DND-41 (cell line): Measurements from ENCODE around the gene PTGES3.

Experiments
- CTCF ChIP-seq: IDR thresholded peaks from 2 replicates; pipeline ENCODE4 v1.5.1; 2012; ENCODE audit warnings: borderline replicate concordance, low read length, moderate library complexity, mild to moderate bottlenecking; ENCODE audit not compliant: poor library complexity, severe bottlenecking; ENCODE audit errors: extremely low read depth
- EZH2 ChIP-seq: IDR thresholded peaks from 3 replicates; pipeline ENCODE4 v1.6.1; 2012; ENCODE audit warnings: borderline replicate concordance, low read depth, mild to moderate bottlenecking, moderate library complexity, low read length, inconsistent platforms; ENCODE audit not compliant: severe bottlenecking

- no peak for TF ChIP-seq CTCF
- TF ChIP-seq EZH2 = no peak
Observed at GRCh38 chr12:56715798-56716197, 27.7 kb upstream of the PTGES3 start.
